ENCODE data around the gene KRTAP2-4.
"Not testable (repeated sequence)": the region's sequence is repeated elsewhere in the genome, so short reads cannot be mapped to it uniquely, and the experiment has no call there.

Gene KRTAP2-4

GRCh38 chr17:41065829-41066624, at the start of gene KRTAP2-4:
TSS of gene KRTAP2-4 (minus strand) at chr17:41065879. CDS start at chr17:41065845, 34 bp downstream.
- TF ChIP-seq CTCF (IDR thresholded peaks at IDR 0.05; ENCODE audit: control extremely low read depth, extremely low read depth, low read depth, missing control alignments), result no peak
- ChIA-PET CTCF (no interaction called here), POLR2A (no interaction called here)
- no peak for DNase-seq (ENCODE audit: extremely low spot score)

GRCh38 chr17:41111151-41111885, 45.6 kb upstream of the KRTAP2-4 start:
- ChIA-PET CTCF (no interaction called here), POLR2A (no interaction called here)
- no peak for DNase-seq (ENCODE audit: extremely low spot score)
- no peak for TF ChIP-seq CTCF (IDR thresholded peaks at IDR 0.05; ENCODE audit: control extremely low read depth, extremely low read depth, low read depth, missing control alignments)

- CTCF ChIA-PET; DNase-seq (ENCODE audit: extremely low spot score): not testable (repeated sequence)
Observed at GRCh38 chr17:41108728-41109386, 43.2 kb upstream of the KRTAP2-4 start.

GRCh38 chr17:41107941-41108450, 42.3 kb upstream of the KRTAP2-4 start:
- ChIA-PET POLR2A (no interaction called here), CTCF (no interaction called here)
- no peak for DNase-seq (ENCODE audit: extremely low spot score)
- TF ChIP-seq CTCF (IDR thresholded peaks at IDR 0.05; ENCODE audit: control extremely low read depth, extremely low read depth, low read depth, missing control alignments), result no peak

More at GRCh38 chr17:41108728-41109386, 43.2 kb upstream of the KRTAP2-4 start:
- POLR2A ChIA-PET, result not testable (repeated sequence)

- POLR2A ChIA-PET; CTCF ChIA-PET; DNase-seq (ENCODE audit: extremely low spot score): not testable (repeated sequence)
Observed at GRCh38 chr17:41105347-41105746, 39.7 kb upstream of the KRTAP2-4 start, which contains the start of gene KRTAP4-9. TSS of gene KRTAP4-9 (plus strand) at chr17:41105389. CDS start at chr17:41105389, 0 bp downstream.

- POLR2A ChIA-PET; CTCF ChIA-PET; DNase-seq (ENCODE audit: extremely low spot score): not testable (repeated sequence)
Observed at GRCh38 chr17:41104386-41105038, 38.8 kb upstream of the KRTAP2-4 start.

GRCh38 chr17:41103896-41104295, 38.2 kb upstream of the KRTAP2-4 start:
- TF ChIP-seq CTCF (IDR thresholded peaks at IDR 0.05; ENCODE audit: control extremely low read depth, extremely low read depth, low read depth, missing control alignments), result no peak
- DNase-seq (ENCODE audit: extremely low spot score), result no peak
- ChIA-PET POLR2A (no interaction called here), CTCF (no interaction called here)
